H9 (cell line): ENCODE results near the gene ATP2B2. TPM values are rescaled to one million over a fixed set of nuclear protein-coding genes. Genes with fewer than 3 reads are reported as not detected.

Source experiments
- DNase-seq: peaks from one replicate; pipeline ENCODE4 v3.0.0-alpha.2; 2017
- H2AFZ ChIP-seq: one replicate; pipeline ENCODE4 v1.6.1; 2013; ENCODE audit warnings: mild to moderate bottlenecking, low read length, control low read depth, moderate library complexity
- H2AK5ac ChIP-seq: 2 replicates; pipeline ENCODE4 v1.6.1; 2013; ENCODE audit warnings: low read length, control low read depth, mixed read lengths; ENCODE audit not compliant: insufficient read length
- H2BK120ac ChIP-seq: one replicate; pipeline ENCODE4 v1.6.1; 2013; ENCODE audit warnings: low read depth, mild to moderate bottlenecking, low read length, control low read depth, inconsistent platforms; ENCODE audit not compliant: poor library complexity, severe bottlenecking
- H2BK12ac ChIP-seq: 2 replicates; pipeline ENCODE4 v1.6.1; 2013; ENCODE audit warnings: low read length, control low read depth, mixed read lengths, low read depth; ENCODE audit not compliant: insufficient read length
- H2BK15ac ChIP-seq: 2 replicates; pipeline ENCODE4 v1.6.1; 2013; ENCODE audit warnings: low read depth, low read length, control low read depth
- H2BK20ac ChIP-seq: one replicate; pipeline ENCODE4 v1.6.1; 2013; ENCODE audit warnings: low read depth, mild to moderate bottlenecking, low read length, control low read depth, inconsistent platforms; ENCODE audit not compliant: poor library complexity, severe bottlenecking
- H2BK5ac ChIP-seq: 2 replicates; pipeline ENCODE4 v1.6.1; 2013; ENCODE audit warnings: low read length, control low read depth, mixed read lengths; ENCODE audit not compliant: insufficient read length
- H3K14ac ChIP-seq: 2 replicates; pipeline ENCODE4 v1.6.1; 2013; ENCODE audit warnings: low read length, control low read depth; ENCODE audit not compliant: insufficient read depth
- H3K18ac ChIP-seq: 2 replicates; pipeline ENCODE4 v1.6.1; 2013; ENCODE audit warnings: low read depth, mild to moderate bottlenecking, mixed read lengths, low read length, control low read depth; ENCODE audit not compliant: insufficient read length
- H3K23ac ChIP-seq: 2 replicates; pipeline ENCODE4 v1.6.1; 2013; ENCODE audit warnings: low read length, control low read depth, mixed read lengths, low read depth; ENCODE audit not compliant: insufficient read length
- H3K23me2 ChIP-seq: 2 replicates; pipeline ENCODE4 v1.6.1; 2013; ENCODE audit warnings: low read depth, mild to moderate bottlenecking, mixed read lengths, low read length, control low read depth; ENCODE audit not compliant: insufficient read length, poor library complexity, severe bottlenecking
- H3K27ac ChIP-seq: 2 replicates; pipeline ENCODE4 v1.5.1; 2013; ENCODE audit warnings: low read length, control low read depth, mixed read lengths, low read depth; ENCODE audit not compliant: insufficient read length
- H3K27me3 ChIP-seq: 2 replicates; pipeline ENCODE4 v1.6.1; 2013; ENCODE audit warnings: low read length, control low read depth, inconsistent platforms; ENCODE audit not compliant: insufficient read depth
- H3K4ac ChIP-seq: 2 replicates; pipeline ENCODE4 v1.6.1; 2013; ENCODE audit warnings: low read depth, mild to moderate bottlenecking, control low read depth, inconsistent platforms, low read length, moderate library complexity
- H3K4me1 ChIP-seq: 2 replicates; pipeline ENCODE4 v1.6.1; 2013; ENCODE audit warnings: low read length, control low read depth, inconsistent platforms; ENCODE audit not compliant: insufficient read depth
- H3K4me2 ChIP-seq: 2 replicates; pipeline ENCODE4 v1.6.1; 2013; ENCODE audit warnings: low read length, control low read depth, mixed read lengths; ENCODE audit not compliant: insufficient read length, insufficient read depth
- H3K56ac ChIP-seq: 2 replicates; pipeline ENCODE4 v1.6.1; 2013; ENCODE audit warnings: low read depth, mild to moderate bottlenecking, mixed read lengths, low read length, control low read depth; ENCODE audit not compliant: insufficient read length
- H3K79me1 ChIP-seq: 2 replicates; pipeline ENCODE4 v1.6.1; 2013; ENCODE audit warnings: low read depth, mild to moderate bottlenecking, moderate library complexity, low read length, control low read depth, inconsistent platforms; ENCODE audit not compliant: insufficient read depth, poor library complexity, severe bottlenecking
- H3K79me2 ChIP-seq: 2 replicates; pipeline ENCODE4 v1.6.1; 2013; ENCODE audit warnings: low read length, control low read depth, inconsistent platforms; ENCODE audit not compliant: insufficient read depth
- H3K9ac ChIP-seq: 2 replicates; pipeline ENCODE4 v1.6.1; 2013; ENCODE audit warnings: low read length, control low read depth, mixed read lengths; ENCODE audit not compliant: insufficient read length; ENCODE audit errors: extremely low read depth
- H3K9me3 ChIP-seq: one replicate; pipeline ENCODE4 v1.6.1; 2013; ENCODE audit warnings: low read depth, low read length, inconsistent platforms; ENCODE audit not compliant: control insufficient read depth
- H3T11ph ChIP-seq: one replicate; pipeline ENCODE4 v1.6.1; 2013; ENCODE audit warnings: mild to moderate bottlenecking, low read length, control low read depth, inconsistent platforms
- H4K20me1 ChIP-seq: one replicate; pipeline ENCODE4 v1.6.1; 2013; ENCODE audit not compliant: control insufficient read depth, insufficient read length, insufficient read depth
- H4K5ac ChIP-seq: 2 replicates; pipeline ENCODE4 v1.6.1; 2013; ENCODE audit warnings: low read depth, mild to moderate bottlenecking, mixed read lengths, low read length, control low read depth; ENCODE audit not compliant: insufficient read length
- H4K8ac ChIP-seq: replicated peaks from 2 replicates; pipeline ENCODE4 v1.6.1; 2013; ENCODE audit warnings: low read length, control low read depth, mixed read lengths, low read depth; ENCODE audit not compliant: insufficient read length
- H4K91ac ChIP-seq: 2 replicates; pipeline ENCODE4 v1.6.1; 2013; ENCODE audit warnings: low read depth, mild to moderate bottlenecking, moderate library complexity, mixed read lengths, low read length, control low read depth; ENCODE audit not compliant: insufficient read length
- H3K27ac Mint-ChIP-seq, 3 experiments: 2 replicates in 2 of 3; 3 replicates in 1 of 3; pipeline ENCODE4 v1.8.0; 2020 to 2021; ENCODE audit warnings: mixed read lengths in 3 of 3, mild to moderate bottlenecking in 1 of 3, moderate library complexity in 1 of 3
- H3K27me3 Mint-ChIP-seq: 2 replicates; pipeline ENCODE4 v1.8.0; 2021; ENCODE audit warnings: low read depth, mild to moderate bottlenecking, moderate library complexity, mixed read lengths
- H3K36me3 Mint-ChIP-seq, 3 experiments: 2 replicates in 2 of 3; 3 replicates in 1 of 3; pipeline ENCODE4 v1.8.0; 2020 to 2021; ENCODE audit warnings: low read depth in 3 of 3, mixed read lengths in 3 of 3; ENCODE audit not compliant: insufficient read depth in 1 of 3
- H3K4me1 Mint-ChIP-seq, 2 experiments: 2 replicates each; pipeline ENCODE4 v1.8.0; 2020; ENCODE audit warnings: mixed read lengths in 2 of 2
- H3K4me3 Mint-ChIP-seq, 2 experiments: 2 replicates in 1 of 2; 3 replicates in 1 of 2; pipeline ENCODE4 v1.8.0; 2020 to 2021; ENCODE audit warnings: mild to moderate bottlenecking in 2 of 2, mixed read lengths in 2 of 2, moderate library complexity in 1 of 2
- H3K9me3 Mint-ChIP-seq, 2 experiments: 2 replicates in 1 of 2; 3 replicates in 1 of 2; pipeline ENCODE4 v1.8.0; 2020; ENCODE audit warnings: mild to moderate bottlenecking in 2 of 2, mixed read lengths in 2 of 2, moderate library complexity in 1 of 2
- WGBS: extraction: QIAGEN DNeasy Blood & Tissue Kit; methylation state at CpG from one replicate; pipeline ENCODE4 v1.1.7; 2013; ENCODE audit warnings: missing lambda C conversion rate, low lambda C conversion rate, mixed read lengths; ENCODE audit not compliant: insufficient read length; ENCODE audit errors: extremely low coverage; 5-methylcytosine and 5-hydroxymethylcytosine counted together
- total RNA-seq: library from RNA; stranded (reverse); gene quantifications from 2 replicates; pipeline ENCODE4 v1.2.1, GENCODE V29; 2021
- TF ChIP-seq, protein P1 (sequence below): fragments of 200-600 bp; sonication (generic); conservative IDR thresholded peaks from 3 replicates; pipeline ENCODE4 v1.8.0; 2021; ENCODE audit warnings: antibody characterized with exemption, mild to moderate bottlenecking

Gene ATP2B2
- total RNA-seq, 1 experiment from 2014 or later, result 0.33 TPM

DNA sequence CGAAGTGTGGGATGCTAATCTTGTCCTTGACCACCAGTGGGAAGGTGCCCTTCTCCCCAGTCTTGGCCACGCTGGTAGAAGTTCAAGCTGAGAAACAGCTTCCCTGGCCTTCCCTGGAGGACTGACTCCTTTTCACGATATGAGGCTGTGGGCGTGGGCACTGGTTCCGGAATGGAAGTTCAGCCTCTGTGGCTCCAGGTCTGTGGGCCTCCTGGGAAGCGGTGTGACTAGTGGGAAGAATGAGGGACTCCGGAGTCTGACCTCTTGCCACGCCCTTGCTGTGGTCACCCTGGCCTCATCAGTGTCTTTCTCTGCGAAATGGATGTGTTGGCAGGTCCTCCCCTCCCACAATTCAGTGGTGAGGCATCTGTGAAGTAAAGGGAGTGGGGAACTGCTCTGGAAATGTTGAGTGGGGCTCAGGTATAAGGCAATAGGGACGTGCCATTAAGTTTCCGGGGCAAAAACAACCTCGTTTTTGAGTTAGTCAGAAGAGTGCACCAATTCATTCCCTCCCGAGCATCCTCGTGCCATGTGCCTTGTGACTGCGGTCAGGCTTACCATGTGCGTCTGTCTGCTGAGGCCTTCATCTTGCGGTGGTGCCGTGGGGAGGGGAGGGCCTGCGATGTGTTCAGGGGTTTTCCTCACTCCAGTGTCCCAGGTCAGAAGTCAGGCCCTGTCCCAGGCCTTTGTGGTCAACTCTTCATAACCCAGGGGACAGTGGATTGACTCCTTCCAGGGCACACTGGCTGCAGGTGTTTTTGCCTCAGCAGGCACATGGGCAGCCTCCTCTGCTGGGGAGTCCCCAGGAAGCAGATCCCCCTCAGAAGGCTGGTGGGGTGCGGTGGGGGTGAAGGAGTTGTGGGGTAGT is 172.7 kb downstream of the ATP2B2 start:
- H3K27me3 Mint-ChIP-seq, result peaks cover 40% of the 10 kb centered on the region
- Histone ChIP-seq H2BK5ac (no peak overlapping the region), H4K8ac (no peak overlapping the region), H3K14ac (no peak overlapping the region), H3K4me2 (no peak overlapping the region), H3K4ac (no peak overlapping the region), H3K18ac (no peak overlapping the region), H3K4me1 (no peaks in the 10 kb centered on the region; the same call in 1 of the 2 replicates), H4K20me1 (no peaks in the 10 kb centered on the region), H2BK15ac (no peak overlapping the region), H3K9me3 (no peaks in the 10 kb centered on the region), H3K79me1 (no peaks in the 10 kb centered on the region), H2BK20ac (no peak overlapping the region), H2BK12ac (no peak overlapping the region), H4K5ac (no peak overlapping the region), H2AK5ac (no peak overlapping the region), H2BK120ac (no peak overlapping the region), H3K27ac (no peak overlapping the region), H3T11ph (no peak overlapping the region), H3K56ac (no peak overlapping the region), H3K27me3 (no peaks in the 10 kb centered on the region), H3K23ac (no peak overlapping the region), H3K23me2 (no peaks in the 10 kb centered on the region), H3K9ac (no peak overlapping the region), H4K91ac (no peak overlapping the region), H2AFZ (no peak overlapping the region), H3K79me2 (no peaks in the 10 kb centered on the region)
- TF ChIP-seq, protein P1, sequence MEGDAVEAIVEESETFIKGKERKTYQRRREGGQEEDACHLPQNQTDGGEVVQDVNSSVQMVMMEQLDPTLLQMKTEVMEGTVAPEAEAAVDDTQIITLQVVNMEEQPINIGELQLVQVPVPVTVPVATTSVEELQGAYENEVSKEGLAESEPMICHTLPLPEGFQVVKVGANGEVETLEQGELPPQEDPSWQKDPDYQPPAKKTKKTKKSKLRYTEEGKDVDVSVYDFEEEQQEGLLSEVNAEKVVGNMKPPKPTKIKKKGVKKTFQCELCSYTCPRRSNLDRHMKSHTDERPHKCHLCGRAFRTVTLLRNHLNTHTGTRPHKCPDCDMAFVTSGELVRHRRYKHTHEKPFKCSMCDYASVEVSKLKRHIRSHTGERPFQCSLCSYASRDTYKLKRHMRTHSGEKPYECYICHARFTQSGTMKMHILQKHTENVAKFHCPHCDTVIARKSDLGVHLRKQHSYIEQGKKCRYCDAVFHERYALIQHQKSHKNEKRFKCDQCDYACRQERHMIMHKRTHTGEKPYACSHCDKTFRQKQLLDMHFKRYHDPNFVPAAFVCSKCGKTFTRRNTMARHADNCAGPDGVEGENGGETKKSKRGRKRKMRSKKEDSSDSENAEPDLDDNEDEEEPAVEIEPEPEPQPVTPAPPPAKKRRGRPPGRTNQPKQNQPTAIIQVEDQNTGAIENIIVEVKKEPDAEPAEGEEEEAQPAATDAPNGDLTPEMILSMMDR, result no peak
- no peak overlapping the region for H3K4me3 Mint-ChIP-seq
- no peaks in the 10 kb centered on the region for H3K36me3 Mint-ChIP-seq
- H3K27ac Mint-ChIP-seq, result no peak overlapping the region
- peaks cover 7 to 19% of the 10 kb centered on the region in 2 experiments for H3K4me1 Mint-ChIP-seq
- no peaks in the 10 kb centered on the region for H3K9me3 Mint-ChIP-seq
- no peak for DNase-seq
- WGBS, result no CpG with 5 or more reads among the region's 20 CpGs
